ENCODE data around the gene SMARCA2. TPM values are rescaled to one million over a fixed set of nuclear protein-coding genes. Genes with fewer than 3 reads are reported as not detected.

The SMARCA2 gene
- total RNA-seq, 2 experiments from 2014 or later = 207 to 224 TPM

DNA sequence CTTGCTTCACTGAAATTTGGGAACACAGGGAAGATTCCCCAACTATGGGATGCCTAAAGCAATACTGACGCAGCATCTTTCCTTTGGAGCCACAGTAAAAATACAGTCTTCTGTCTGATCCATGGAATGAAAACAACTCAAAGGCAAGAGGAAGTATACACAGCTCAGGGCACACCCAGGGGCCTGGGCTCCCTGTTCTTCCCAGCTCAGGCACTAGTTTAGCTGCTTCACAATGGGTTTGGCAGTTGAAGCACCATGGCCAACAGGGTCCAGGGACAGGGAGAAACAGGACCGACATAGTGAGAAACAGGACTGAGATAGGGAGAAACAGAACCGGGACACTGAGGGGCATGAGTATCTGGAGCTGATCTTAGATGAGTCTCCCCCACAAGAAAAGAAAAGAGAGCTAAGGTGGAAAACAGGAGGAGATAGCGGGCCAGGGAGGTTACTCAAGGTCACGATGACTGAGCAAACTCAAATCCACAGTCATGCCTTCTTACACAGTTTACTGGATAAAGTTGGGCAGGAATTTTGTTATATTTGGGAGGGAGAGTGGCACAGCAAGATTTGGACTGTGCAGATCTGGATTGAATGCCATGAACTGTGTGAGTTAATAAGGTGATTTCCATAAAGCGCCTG is 198.8 kb downstream of the SMARCA2 start:
- ChIA-PET CTCF (no interaction called here), POLR2A (no interaction called here)
- no peak for DNase-seq
- Mint-ChIP-seq H3K4me3 (no peak overlapping the region), H3K4me1 (no peaks in the 10 kb centered on the region), H3K27ac (no peak overlapping the region), H3K27me3 (no peaks in the 10 kb centered on the region), H3K36me3 (ENCODE audit: low read depth) (no peaks in the 10 kb centered on the region), H3K9me3 (no peaks in the 10 kb centered on the region)

DNA sequence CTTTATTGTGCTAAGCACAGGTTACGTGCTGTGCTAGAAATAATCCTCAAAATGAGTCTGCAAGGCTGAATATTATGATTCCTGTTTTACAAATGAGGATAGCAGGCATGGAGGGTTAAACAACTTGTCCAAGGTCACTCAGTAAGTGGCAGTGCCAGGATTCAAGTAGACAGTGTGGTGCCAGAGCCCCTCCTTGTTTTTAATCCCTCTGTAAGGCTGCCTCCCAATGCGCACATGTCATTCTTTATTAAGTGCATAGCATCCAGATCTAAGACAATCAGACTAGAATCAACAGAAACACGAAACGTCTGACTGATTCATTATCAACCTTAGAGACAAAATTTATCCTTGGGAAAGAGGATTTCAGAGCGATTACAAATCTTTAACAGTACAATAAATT is 199.6 kb downstream of the SMARCA2 start:
- POLR2A ChIA-PET = no interaction called here
- no peak for DNase-seq

DNA sequence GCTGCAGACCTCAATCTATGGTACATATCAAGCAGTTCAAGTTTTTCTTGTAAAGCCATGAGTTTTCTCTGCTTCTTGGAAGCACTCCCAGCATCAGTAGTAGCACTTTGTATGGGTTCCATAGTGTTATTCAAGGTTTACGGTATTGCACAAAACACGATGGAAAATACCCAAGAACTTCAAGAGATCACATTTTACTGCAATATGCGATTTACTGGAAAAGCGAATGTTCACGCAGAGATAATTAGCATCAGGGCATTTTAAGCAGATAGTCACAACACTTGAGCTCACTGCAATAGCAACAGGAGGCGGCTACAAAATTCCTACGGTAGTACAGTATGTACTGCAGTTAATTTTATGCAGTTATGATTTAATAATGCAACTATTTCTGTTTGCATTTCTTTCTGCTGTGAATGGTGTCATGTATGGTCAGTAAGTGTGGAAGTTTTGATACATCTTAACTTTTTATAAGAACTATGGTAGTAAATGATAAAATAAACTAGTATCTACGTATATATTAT is 200.8 kb downstream of the SMARCA2 start:
- Mint-ChIP-seq H3K27me3 (no peaks in the 10 kb centered on the region), H3K27ac (no peak overlapping the region), H3K4me3 (no peak overlapping the region), H3K4me1 (no peaks in the 10 kb centered on the region), H3K9me3 (no peaks in the 10 kb centered on the region), H3K36me3 (ENCODE audit: low read depth) (no peaks in the 10 kb centered on the region)
- no peak for DNase-seq
- CTCF ChIA-PET = no interaction called here
- POLR2A ChIA-PET = no interaction called here

More for the DNA sequence above, 199.6 kb downstream of the SMARCA2 start:
- no peaks in the 10 kb centered on the region for H3K4me1 Mint-ChIP-seq
- H3K27me3 Mint-ChIP-seq = no peaks in the 10 kb centered on the region
- CTCF ChIA-PET = no interaction called here
- H3K36me3 Mint-ChIP-seq (ENCODE audit: low read depth) = no peaks in the 10 kb centered on the region
- H3K4me3 Mint-ChIP-seq = no peak overlapping the region
- no peaks in the 10 kb centered on the region for H3K9me3 Mint-ChIP-seq
- no peak overlapping the region for H3K27ac Mint-ChIP-seq

DNA sequence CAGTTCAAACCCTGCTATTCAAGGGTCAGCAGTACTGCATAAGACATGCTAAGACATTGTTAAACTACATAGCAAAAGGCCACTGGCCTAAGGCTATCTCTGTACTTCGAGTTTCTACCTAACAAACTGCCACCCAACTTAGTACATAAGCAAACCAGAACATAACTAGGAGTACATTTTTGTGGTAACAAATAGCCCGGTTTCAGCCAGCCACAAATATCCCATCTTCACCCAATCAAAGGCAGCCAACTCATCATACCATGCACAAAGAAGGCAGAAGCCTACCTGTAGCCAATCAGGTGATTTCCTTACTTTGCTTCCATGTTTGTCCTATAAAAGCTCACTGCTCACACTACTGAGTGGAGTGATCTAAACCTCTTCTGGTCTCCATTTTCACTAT is 201.4 kb downstream of the SMARCA2 start:
- H3K9me3 Mint-ChIP-seq = no peaks in the 10 kb centered on the region
- ChIA-PET POLR2A (no interaction called here), CTCF (no interaction called here)
- H3K4me3 Mint-ChIP-seq = no peak overlapping the region
- H3K27me3 Mint-ChIP-seq = no peaks in the 10 kb centered on the region
- H3K4me1 Mint-ChIP-seq = no peaks in the 10 kb centered on the region
- no peaks in the 10 kb centered on the region for H3K36me3 Mint-ChIP-seq (ENCODE audit: low read depth)
- DNase-seq = no peak
- H3K27ac Mint-ChIP-seq = no peak overlapping the region

DNA sequence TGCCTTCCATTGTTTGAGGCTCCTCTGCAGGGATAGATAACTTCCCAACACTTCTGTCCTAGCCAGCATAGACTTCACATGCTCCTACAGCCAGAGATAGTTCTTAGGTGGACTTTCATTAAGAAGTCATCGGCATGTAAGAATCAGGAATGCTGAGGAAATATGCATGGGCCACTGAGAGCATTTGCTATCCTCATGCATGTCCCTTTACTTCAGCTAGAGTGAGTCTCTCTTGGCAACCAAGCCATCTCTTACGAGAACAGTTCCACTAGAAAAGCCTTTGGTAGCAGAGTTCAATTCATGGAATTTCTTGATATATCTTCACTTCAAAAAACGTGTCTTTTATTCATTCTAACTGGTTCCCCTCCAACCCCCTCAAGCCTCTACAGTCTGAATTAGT is 202.4 kb downstream of the SMARCA2 start:
- Mint-ChIP-seq H3K4me1 (no peaks in the 10 kb centered on the region), H3K36me3 (ENCODE audit: low read depth) (no peaks in the 10 kb centered on the region), H3K27me3 (no peaks in the 10 kb centered on the region), H3K4me3 (no peak overlapping the region), H3K27ac (no peak overlapping the region), H3K9me3 (no peaks in the 10 kb centered on the region)
- CTCF ChIA-PET = no interaction called here
- no peak for DNase-seq
- POLR2A ChIA-PET = no interaction called here

DNA sequence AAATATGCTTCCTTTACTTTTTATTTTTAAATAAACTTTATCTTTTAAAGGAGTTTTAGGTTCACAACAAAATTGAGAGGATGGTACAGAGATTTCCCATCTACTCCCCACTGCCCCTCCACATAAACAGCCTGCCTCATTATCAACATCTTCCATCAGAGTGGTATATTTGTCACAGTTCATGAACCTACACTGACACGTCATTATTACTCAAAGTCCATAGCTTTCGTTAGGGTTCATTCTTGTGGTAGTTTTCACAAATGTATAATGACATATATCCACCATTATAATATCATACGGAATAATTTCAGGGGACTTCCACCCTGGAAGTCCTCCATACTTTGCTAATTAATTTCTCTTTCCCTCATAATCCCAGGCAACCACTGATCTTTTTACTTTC is 204.9 kb downstream of the SMARCA2 start:
- no peaks in the 10 kb centered on the region for H3K36me3 Mint-ChIP-seq (ENCODE audit: low read depth)
- no peak for DNase-seq
- H3K27me3 Mint-ChIP-seq = no peaks in the 10 kb centered on the region
- H3K4me3 Mint-ChIP-seq = no peak overlapping the region
- CTCF ChIA-PET = no interaction called here
- POLR2A ChIA-PET = no interaction called here
- H3K9me3 Mint-ChIP-seq = no peaks in the 10 kb centered on the region
- H3K4me1 Mint-ChIP-seq = no peaks in the 10 kb centered on the region
- H3K27ac Mint-ChIP-seq = no peak overlapping the region

DNA sequence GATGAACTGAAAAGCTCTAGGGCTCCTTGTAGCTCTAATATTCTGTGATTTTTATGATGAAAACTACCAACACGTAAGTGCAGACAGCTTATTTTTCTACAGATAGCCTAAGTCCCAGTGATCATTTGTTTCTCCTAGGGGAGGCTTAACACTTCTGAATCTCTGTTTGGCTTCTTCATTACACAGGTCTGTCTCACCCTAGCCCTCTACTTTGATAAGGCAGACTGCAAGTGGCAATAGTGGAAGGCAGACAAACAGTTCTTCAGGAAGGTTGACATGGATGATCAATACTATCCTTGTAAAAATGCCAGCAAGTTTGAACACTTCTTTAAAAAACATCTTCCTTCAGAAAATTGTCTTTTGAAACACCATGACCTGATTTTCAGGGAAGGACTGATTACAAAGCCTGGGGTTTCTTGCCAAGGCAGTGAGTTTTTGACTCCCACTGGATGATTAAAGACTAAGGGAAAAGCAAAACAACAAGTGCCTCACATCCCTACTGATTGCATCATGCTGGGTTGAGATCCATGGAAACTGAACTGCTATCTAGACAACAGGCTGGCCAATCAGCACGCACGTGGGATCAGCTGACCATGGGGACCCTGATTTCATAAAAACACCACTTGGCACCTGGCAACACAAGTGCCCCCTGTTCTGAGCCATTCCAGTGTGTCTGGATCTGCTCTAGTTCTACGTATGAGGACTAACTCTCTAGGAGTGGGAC is 212.2 kb downstream of the SMARCA2 start:
- ChIA-PET CTCF (no interaction called here), POLR2A (no interaction called here)
- Mint-ChIP-seq H3K4me1 (no peaks in the 10 kb centered on the region), H3K36me3 (ENCODE audit: low read depth) (no peaks in the 10 kb centered on the region), H3K9me3 (no peaks in the 10 kb centered on the region), H3K27me3 (no peaks in the 10 kb centered on the region), H3K27ac (no peak overlapping the region), H3K4me3 (no peak overlapping the region)
- no peak for DNase-seq

DNA sequence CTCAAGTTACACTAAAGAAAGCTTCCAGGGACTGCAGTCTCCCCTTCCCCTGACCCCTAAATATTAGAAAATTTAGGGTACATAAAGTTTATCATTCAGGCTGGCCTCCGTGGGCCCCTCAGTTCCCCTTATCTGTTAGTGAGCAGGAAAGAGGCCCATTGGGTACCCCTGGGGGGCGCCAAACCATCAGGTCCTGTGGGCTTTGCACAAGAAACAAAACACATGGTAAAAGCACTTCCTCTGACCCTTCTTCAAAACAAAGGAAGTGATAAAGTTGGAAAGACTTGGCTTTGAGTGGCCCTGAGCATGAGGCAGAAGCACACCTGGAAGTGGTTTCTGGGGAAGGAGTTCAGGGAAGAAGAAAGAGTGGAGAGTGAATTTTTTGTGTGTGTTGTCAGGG is 213.0 kb downstream of the SMARCA2 start:
- no peaks in the 10 kb centered on the region for H3K27me3 Mint-ChIP-seq
- no peak overlapping the region for H3K4me3 Mint-ChIP-seq
- DNase-seq = no peak
- no peaks in the 10 kb centered on the region for H3K4me1 Mint-ChIP-seq
- H3K9me3 Mint-ChIP-seq = no peaks in the 10 kb centered on the region
- H3K36me3 Mint-ChIP-seq (ENCODE audit: low read depth) = no peaks in the 10 kb centered on the region
- ChIA-PET CTCF (no interaction called here), POLR2A (no interaction called here)
- H3K27ac Mint-ChIP-seq = no peak overlapping the region

DNA sequence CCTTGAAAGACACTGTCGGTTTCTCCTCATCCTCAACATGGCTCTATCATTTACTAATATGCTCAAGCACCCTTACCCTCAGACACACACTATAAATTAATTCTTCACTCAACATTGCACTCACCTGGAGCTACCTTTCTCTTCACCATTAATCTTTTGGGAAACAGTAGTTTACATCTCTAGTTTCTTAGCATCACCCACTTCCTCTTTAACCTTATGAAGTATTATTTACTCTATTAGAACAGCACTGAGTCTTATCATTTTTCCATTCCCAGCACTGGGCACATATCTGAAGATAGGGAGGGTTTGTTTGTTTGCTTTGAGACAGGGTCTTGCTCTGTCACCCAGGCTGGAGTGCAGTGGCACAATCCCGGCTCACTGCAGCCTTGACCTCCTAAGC is 213.5 kb downstream of the SMARCA2 start:
- ChIA-PET CTCF (no interaction called here), POLR2A (no interaction called here)
- H3K4me3 Mint-ChIP-seq = no peak overlapping the region
- H3K27ac Mint-ChIP-seq = no peak overlapping the region
- no peaks in the 10 kb centered on the region for H3K36me3 Mint-ChIP-seq (ENCODE audit: low read depth)
- H3K4me1 Mint-ChIP-seq = no peaks in the 10 kb centered on the region
- no peak for DNase-seq
- H3K9me3 Mint-ChIP-seq = no peaks in the 10 kb centered on the region
- no peaks in the 10 kb centered on the region for H3K27me3 Mint-ChIP-seq

DNA sequence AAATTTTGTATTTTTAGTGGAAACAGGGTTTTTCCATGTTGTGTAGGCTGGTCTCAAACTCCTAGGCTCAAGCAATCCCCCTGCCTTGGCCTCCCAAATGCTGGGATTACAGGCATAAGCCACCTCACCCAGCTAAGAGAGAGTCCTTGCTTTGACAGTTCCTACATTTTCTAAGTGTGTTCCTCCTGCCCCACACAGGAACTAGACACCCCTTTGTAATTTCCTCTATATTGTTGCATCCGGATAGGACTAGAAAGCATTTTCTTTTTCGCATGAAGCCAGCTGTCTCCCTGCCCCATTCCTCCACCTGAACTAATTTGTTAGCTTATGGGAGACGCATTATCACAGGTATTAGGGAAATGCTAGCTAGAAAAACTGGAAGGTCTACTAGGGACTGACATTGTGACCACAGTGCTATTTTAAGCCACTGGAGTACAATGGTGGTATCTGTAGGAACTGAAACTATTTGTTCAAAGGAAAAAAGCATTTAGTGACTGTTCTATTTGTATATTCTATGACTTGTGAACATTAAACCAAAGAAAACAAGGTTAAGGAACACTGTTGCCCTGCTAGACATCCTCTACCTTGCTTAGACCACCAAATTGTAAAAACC is 214.1 kb downstream of the SMARCA2 start:
- no peak overlapping the region for H3K27ac Mint-ChIP-seq

DNA sequence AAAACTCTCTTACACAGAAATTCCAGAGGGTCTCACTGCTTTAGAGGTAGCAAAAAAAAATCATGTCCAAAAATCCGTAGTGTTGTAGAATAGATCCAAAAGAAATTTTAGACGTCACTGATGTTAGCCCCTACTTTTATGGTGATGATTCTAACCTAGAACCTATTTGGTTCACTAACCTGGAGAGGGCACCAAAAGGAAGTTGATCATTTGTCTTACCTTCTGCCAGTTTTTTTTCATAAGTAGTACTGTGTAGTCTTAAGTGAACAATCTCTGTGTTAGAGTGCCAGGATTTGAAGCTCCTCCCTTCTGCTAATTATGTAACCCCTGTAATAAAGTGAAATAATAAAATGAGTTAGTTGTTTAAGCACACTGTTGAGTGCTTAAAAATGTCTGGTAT is 215.2 kb downstream of the SMARCA2 start:
- H3K9me3 Mint-ChIP-seq = no peaks in the 10 kb centered on the region
- H3K27me3 Mint-ChIP-seq = no peaks in the 10 kb centered on the region
- CTCF ChIA-PET = no interaction called here
- no peak overlapping the region for H3K27ac Mint-ChIP-seq
- DNase-seq = no peak
- H3K4me3 Mint-ChIP-seq = no peak overlapping the region
- POLR2A ChIA-PET = no interaction called here
- H3K4me1 Mint-ChIP-seq = no peaks in the 10 kb centered on the region
- no peaks in the 10 kb centered on the region for H3K36me3 Mint-ChIP-seq (ENCODE audit: low read depth)

More for the DNA sequence above, 214.1 kb downstream of the SMARCA2 start:
- H3K9me3 Mint-ChIP-seq = no peaks in the 10 kb centered on the region
- no peak for DNase-seq
- H3K36me3 Mint-ChIP-seq (ENCODE audit: low read depth) = no peaks in the 10 kb centered on the region
- H3K4me1 Mint-ChIP-seq = no peaks in the 10 kb centered on the region
- CTCF ChIA-PET = no interaction called here
- H3K27me3 Mint-ChIP-seq = no peaks in the 10 kb centered on the region
- no peak overlapping the region for H3K4me3 Mint-ChIP-seq
- POLR2A ChIA-PET = no interaction called here

DNA sequence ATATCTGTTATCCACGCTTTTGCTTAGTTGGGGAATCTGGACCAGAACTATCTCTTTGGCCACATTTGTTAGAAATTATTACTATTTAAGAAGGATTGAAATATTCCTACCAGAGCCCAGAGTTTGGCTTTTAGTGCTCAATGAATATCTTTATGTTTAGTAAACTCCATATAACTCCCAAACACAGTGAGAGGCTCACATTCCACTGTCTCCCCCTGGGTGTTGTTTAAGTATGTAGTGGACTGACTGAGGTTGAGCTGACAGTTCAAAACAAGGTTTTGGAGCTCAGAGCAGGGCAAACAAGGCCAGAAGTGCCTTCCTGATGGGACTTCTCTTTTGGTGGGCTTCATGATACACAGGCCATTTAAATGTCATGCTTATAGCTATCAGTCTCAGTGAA is 216.0 kb downstream of the SMARCA2 start:
- no peaks in the 10 kb centered on the region for H3K9me3 Mint-ChIP-seq
- CTCF ChIA-PET = no interaction called here
- no peaks in the 10 kb centered on the region for H3K36me3 Mint-ChIP-seq (ENCODE audit: low read depth)
- POLR2A ChIA-PET = no interaction called here
- H3K4me3 Mint-ChIP-seq = no peak overlapping the region
- no peaks in the 10 kb centered on the region for H3K27me3 Mint-ChIP-seq
- H3K27ac Mint-ChIP-seq = no peak overlapping the region
- no peak for DNase-seq
- no peaks in the 10 kb centered on the region for H3K4me1 Mint-ChIP-seq

DNA sequence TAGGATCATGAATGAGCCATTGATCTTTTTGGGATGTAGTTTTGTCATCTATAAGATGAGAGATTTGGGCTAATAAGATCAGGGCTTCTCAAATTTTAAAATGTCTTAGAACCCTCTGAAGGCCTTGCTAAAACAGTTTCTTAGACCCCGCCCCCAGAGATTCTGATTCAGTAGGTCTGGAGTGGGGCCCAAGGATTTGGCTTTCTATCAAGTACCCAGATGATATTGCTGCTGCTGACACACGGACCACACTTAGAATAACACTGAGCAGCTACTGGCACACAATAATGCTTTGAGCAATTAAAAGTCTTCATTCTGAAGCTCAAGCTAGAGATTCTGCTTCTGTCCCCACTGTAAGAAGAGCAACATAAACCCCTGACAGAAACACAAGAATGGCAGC is 216.7 kb downstream of the SMARCA2 start:
- Mint-ChIP-seq H3K4me3 (no peak overlapping the region), H3K27me3 (no peaks in the 10 kb centered on the region), H3K9me3 (no peaks in the 10 kb centered on the region), H3K36me3 (ENCODE audit: low read depth) (no peaks in the 10 kb centered on the region), H3K27ac (no peak overlapping the region), H3K4me1 (no peaks in the 10 kb centered on the region)
- DNase-seq = no peak
- ChIA-PET CTCF (interaction anchor here (0.5 kb wide), 1 partner anchor 50 kb away, joined by 4 read pairs; no protein-coding TSS in a partner anchor), POLR2A (no interaction called here)

DNA sequence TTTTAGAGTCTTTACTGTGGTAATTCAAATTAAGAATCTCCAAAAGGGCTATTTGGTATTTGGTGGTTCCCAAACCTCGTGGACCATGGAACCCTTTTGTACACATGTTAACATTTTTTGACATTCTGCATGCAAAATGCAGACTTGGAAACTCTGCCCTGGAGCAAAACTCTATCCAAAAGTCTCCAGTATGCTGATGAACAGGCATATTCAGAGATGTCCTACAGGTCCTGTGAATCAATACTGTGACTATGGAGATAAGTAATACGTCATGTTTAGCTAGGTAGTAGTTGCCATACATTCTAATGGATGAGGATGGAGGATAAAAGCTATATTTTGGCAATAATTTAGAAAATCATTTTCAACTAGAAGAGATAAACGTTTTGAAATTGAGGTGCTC is 218.1 kb downstream of the SMARCA2 start:
- Mint-ChIP-seq H3K4me1 (no peaks in the 10 kb centered on the region), H3K9me3 (no peaks in the 10 kb centered on the region), H3K27ac (no peak overlapping the region), H3K27me3 (peaks cover 4% of the 10 kb centered on the region), H3K4me3 (no peak overlapping the region), H3K36me3 (ENCODE audit: low read depth) (no peaks in the 10 kb centered on the region)
- no peak for DNase-seq
- CTCF ChIA-PET = no interaction called here
- POLR2A ChIA-PET = no interaction called here
